Right ventricle myocardium superior (tissue), 1 donor: ENCODE measurements around the gene ALLC. TPM values are rescaled to one million over a fixed set of nuclear protein-coding genes. Genes with fewer than 3 reads are reported as not detected.
"Not testable (repeated sequence)": the region's sequence is repeated elsewhere in the genome, so short reads cannot be mapped to it uniquely, and the experiment has no call there.

Source experiments
- ATAC-seq: fragments of 200-7000 bp; cut with Tn5 transposase; one replicate; pipeline ENCODE4 v1.9.1; 2020; ENCODE audit warnings: mild to moderate bottlenecking; ENCODE audit not compliant: poor library complexity
- DNase-seq: peaks from one replicate; pipeline ENCODE4 v3.0.0-alpha.2; 2020
- intact Hi-C: fragments of 100-400 bp; cut with DNase I; formaldehyde crosslinking; loops from one replicate; pipeline ENCODE4 v1.11.2; 2022
- total RNA-seq: library from RNA; stranded (reverse); fragmentation: NEBNext Ultra II Directional; extraction: Animal tissue kit (Norgen Biotek cat#: 25700); gene quantifications from one replicate; pipeline ENCODE4 v1.2.1, GENCODE V29; 2021
- donor health status: DM: no; HTN: yes; CAD: no; lungs with severe emphysema.

ALLC gene
- total RNA-seq, 1 donor from 2014 or later = not detected

- intact Hi-C loops = no loop called here
- ATAC-seq (no peak), DNase-seq (no peak)
Observed at GRCh38 chr2:3624059-3624794, 33.8 kb upstream of the ALLC start.

- no peak for ATAC-seq
- intact Hi-C loops = no loop called here
- DNase-seq = no peak
Observed at GRCh38 chr2:3625186-3625585, 32.8 kb upstream of the ALLC start.

GRCh38 chr2:3626118-3626811 lies 31.7 kb upstream of the ALLC start:
- peak; percentile 60 for ATAC-seq
- intact Hi-C loops = no loop called here
- DNase-seq = no peak

- intact Hi-C loops = no loop called here
- DNase-seq = no peak
- ATAC-seq = no peak
Observed at GRCh38 chr2:3626812-3627499, 31.0 kb upstream of the ALLC start.

- ATAC-seq (no peak), DNase-seq (no peak)
- intact Hi-C loops = no loop called here
Observed at GRCh38 chr2:3627500-3628100, 30.4 kb upstream of the ALLC start.

GRCh38 chr2:3628241-3628679 lies 29.7 kb upstream of the ALLC start:
- intact Hi-C loops = no loop called here
- ATAC-seq (no peak), DNase-seq (no peak)

GRCh38 chr2:3628800-3629199 lies 29.2 kb upstream of the ALLC start:
- DNase-seq (no peak), ATAC-seq (peak; percentile 38)
- intact Hi-C loops = no loop called here

- ATAC-seq (no peak), DNase-seq (no peak)
- intact Hi-C loops = no loop called here
Observed at GRCh38 chr2:3630631-3631030, 27.4 kb upstream of the ALLC start.

- DNase-seq (no peak), ATAC-seq (no peak)
- intact Hi-C loops = no loop called here
Observed at GRCh38 chr2:3631161-3631850, 26.7 kb upstream of the ALLC start.

- DNase-seq (peak; percentile 17), ATAC-seq (no peak)
- intact Hi-C loops = no loop called here
Observed at GRCh38 chr2:3631851-3632659, 25.9 kb upstream of the ALLC start.

GRCh38 chr2:3633089-3633981 lies 24.7 kb upstream of the ALLC start:
- intact Hi-C loops = no loop called here
- peak; percentile 38 for DNase-seq
- ATAC-seq = peak; percentile 51

- intact Hi-C loops = no loop called here
- ATAC-seq = no peak
- no peak for DNase-seq
Observed at GRCh38 chr2:3633982-3634595, 23.9 kb upstream of the ALLC start.

GRCh38 chr2:3634596-3635121 lies 23.3 kb upstream of the ALLC start:
- no peak for ATAC-seq
- intact Hi-C loops = no loop called here

GRCh38 chr2:3635171-3635974 lies 22.6 kb upstream of the ALLC start:
- no peak for ATAC-seq
- peak; percentile 28 for DNase-seq
- intact Hi-C loops = no loop called here

More at GRCh38 chr2:3634596-3635121, 23.3 kb upstream of the ALLC start:
- no peak for DNase-seq

- DNase-seq, ATAC-seq, intact Hi-C loops: not testable (repeated sequence)
Observed at GRCh38 chr2:3635975-3636327, 22.0 kb upstream of the ALLC start.
